UCSD-AML1 (cell line): ENCODE results near the gene C12orf75.
A peak's percentile ranks its signal among the peaks of the same experiment; 100 is the strongest.
"Not testable (repeated sequence)": the region's sequence is repeated elsewhere in the genome, so short reads cannot be mapped to it uniquely, and the experiment has no call there.

Experiments used
- DNase-seq: peaks from one replicate; lab custom pipeline; 2025; ENCODE audit not compliant: unreplicated experiment; lab: John Stamatoyannopoulos, UW

C12orf75 gene

DNA sequence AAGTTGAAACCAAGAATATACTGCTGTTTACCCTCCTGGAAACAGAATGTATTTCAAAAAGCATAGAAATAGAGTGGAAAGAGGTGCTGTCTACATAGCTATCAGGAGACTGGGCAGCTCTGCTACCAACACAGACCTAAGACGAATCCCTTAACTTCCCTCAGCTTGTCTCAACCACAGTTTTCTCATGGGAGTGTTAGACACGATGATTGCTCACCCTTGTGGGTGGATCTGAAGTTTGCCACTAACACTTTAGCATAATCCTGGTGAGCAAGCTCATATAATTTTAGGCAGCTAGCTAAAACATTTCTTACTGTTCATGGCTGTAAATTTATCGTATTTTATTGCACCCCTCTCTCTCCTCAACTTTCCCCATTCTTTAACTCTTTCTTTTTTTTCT, 38.5 kb downstream of the C12orf75 start:
- no peak for DNase-seq

DNA sequence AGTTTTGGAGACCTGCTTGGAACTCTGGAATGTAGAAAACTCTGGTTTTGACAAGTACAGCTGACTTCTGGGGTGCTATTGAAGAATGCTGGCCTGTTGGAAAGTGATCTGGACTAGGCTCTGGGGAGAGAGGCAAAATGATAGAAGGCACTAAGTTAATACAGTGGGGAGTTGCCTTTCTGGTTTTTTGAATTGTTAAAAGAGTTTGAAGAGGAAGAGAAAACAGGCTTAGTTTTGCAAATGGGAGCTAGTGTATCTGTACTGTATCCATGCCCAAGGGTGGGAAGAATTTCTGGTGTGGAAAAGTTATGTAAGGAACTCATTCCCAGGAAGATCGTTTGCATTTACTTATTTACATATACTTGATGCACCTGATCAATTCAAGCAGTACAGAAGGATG, 43.8 kb downstream of the C12orf75 start:
- no peak for DNase-seq

DNA sequence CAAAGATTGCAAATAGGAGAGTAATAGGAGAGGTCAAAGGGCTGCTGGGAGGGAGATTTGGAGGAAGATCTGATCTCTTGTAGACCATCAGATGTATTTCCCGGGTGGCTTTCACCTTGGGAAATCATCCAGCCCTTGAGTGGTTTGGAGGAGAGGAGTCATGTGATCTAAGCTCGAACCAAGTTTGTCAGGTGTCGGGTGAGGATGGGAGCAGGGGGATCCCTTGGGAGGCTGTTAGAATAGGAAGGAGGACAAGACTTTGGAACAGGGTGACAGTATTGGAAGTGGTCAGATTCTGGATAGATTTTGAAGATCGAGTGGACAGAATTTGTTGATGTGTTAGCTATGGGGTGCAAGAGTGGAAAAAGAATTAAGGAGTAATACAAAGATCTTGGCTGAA, 46.6 kb downstream of the C12orf75 start:
- DNase-seq, result no peak

DNA sequence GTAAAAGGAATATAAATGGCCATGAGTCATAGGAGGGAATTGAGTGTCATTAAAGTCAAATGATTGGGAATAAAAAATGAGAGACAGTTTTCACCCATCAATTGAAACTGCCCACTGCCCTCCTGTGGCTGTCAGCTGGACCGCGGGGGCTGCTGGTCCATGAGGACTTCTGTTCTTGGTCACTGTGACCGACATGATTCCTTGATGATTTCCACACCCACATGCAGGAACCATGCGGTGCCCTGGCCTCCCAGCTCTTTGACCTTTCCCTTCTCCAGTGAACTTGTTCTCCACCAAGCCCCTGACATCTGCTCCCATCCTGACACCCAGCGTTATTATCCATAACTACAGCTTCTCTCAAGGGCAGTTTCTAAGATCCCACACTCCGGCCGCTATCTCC, 48.4 kb downstream of the C12orf75 start:
- DNase-seq, result no peak

GRCh38 chr12:105382771-105383622, 52.5 kb downstream of the C12orf75 start:
- DNase-seq, result no peak

DNA sequence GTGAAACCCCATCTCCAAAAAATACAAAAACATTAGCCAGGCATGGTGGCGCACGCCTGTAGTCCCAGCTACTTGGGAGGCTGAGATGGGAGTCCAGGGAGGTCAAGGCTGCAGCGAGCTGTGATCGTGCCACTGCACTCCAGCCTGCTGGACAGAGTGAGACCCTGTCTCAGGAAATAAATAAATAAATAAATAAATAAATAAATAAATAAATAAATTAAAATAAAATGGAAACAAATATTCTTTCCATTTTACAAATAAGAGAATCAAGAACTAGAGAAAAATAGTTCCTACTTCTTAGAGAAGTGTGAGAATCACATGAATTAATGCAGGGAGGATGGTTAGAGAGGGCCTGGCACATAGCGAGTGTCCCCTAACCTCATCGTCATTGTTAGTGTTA, 53.7 kb downstream of the C12orf75 start:
- no peak for DNase-seq

- DNase-seq, result no peak
Observed at GRCh38 chr12:105384916-105385535, 54.5 kb downstream of the C12orf75 start.

DNA sequence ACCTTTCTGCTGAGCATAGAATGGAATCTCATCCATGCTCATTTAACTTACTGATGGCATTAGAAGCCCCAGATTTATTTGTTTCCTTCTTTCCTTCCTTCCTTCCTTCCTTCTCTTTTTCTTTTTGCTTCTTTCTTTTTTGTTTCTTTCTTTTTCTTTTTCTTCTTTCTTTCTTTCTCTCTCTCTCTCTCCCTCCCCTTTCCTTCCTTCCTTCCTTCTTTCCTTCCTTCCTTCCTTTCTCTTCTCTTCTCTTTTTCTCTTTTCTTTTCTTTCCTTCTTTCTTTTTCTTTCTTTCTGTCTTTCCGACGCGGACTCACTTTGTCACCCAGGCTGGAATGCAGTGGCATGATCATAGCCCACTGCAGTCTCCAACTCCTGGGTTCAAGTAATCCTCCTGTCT, 55.9 kb downstream of the C12orf75 start:
- no peak for DNase-seq

DNA sequence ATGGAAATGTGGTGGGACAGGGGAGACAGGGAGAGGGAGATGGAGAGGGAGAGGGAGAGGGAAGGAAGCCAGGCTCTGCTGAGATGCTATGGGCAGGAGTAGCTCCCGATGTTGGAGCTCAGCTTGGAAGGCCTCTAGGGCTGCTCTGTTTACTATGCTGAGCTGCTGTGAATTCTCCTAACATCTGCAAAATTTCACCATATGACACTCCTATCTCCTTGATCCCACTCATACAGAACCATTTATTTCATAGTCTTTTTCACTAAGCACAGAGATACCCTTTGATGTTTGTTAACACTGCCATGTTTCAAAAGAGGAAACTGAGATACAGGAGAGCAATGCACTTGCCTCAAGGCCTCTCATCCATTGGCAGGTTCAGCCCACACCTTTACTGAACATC, 60.7 kb downstream of the C12orf75 start:
- DNase-seq, result no peak

- DNase-seq, result no peak
Observed at GRCh38 chr12:105393587-105393986, 63.1 kb downstream of the C12orf75 start.

GRCh38 chr12:105396024-105396423, 65.5 kb downstream of the C12orf75 start:
- DNase-seq, result no peak

- no peak for DNase-seq
Observed at GRCh38 chr12:105396983-105397382, 66.5 kb downstream of the C12orf75 start.

DNA sequence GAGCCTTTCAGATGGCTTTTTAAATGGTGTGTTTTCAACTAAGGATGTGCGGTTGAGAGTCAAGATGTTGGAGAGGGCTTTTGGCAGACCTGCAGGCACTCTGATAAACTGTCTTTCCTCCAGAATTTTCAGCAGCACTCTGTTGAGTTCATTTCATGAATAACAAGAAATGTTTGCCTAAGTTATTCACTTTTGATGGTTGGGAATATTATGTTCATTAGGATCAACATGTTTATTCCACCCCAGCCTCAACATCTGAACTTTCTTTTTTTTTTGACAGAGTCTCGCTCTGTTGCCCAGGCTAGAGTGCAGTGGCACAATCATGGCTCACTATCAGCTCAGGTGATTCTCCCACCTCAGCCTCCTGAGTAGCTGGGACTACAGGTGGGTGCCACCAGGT, 68.4 kb downstream of the C12orf75 start:
- no peak for DNase-seq

- DNase-seq, result no peak
Observed at GRCh38 chr12:105399428-105400081, 69.1 kb downstream of the C12orf75 start.

GRCh38 chr12:105400227-105400626, 69.7 kb downstream of the C12orf75 start:
- DNase-seq, result no peak

GRCh38 chr12:105401198-105401597, 70.7 kb downstream of the C12orf75 start:
- no peak for DNase-seq

GRCh38 chr12:105402366-105402765, 71.9 kb downstream of the C12orf75 start:
- no peak for DNase-seq

DNA sequence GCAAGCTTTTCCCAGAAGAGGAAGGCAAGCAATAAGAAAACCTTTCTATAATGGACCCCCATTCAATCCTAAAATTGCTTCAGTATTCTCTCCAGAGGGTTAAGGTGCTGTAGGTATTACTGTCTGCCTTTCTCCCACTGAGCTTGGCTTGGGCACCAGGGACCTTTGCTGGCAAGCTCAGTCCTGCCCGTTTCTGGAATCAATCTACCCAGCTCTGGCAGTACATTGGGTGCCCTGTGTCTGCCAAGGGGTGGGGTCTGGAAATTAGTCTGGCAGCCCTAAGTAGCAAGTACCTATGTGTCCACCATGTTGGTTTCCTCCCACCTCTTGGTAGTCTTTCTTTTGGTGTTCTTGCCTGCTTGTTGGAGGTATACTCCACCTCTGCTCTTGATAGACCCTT, 72.6 kb downstream of the C12orf75 start:
- DNase-seq, result no peak

GRCh38 chr12:105404134-105404533, 73.6 kb downstream of the C12orf75 start:
- not testable (repeated sequence) for DNase-seq

DNA sequence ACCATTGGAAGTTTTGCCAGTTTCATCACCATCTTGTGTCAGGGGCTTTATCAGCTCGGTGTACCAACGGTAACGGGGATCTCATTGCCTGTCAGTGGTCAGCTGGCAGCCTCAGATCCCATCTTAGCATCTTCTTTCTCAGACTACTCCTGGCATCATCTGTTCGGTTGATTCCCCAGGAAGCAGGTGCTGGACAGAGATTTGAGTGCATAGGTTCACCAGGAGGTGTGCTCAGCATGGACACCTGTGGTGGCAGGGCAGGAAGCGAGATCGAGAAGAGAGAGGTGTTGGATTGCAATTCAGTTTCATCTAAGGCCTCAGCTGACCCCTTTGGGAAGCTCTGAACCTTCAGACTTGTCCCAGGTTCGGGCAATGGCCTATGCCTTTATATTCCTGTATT, 76.0 kb downstream of the C12orf75 start:
- DNase-seq, result no peak

DNA sequence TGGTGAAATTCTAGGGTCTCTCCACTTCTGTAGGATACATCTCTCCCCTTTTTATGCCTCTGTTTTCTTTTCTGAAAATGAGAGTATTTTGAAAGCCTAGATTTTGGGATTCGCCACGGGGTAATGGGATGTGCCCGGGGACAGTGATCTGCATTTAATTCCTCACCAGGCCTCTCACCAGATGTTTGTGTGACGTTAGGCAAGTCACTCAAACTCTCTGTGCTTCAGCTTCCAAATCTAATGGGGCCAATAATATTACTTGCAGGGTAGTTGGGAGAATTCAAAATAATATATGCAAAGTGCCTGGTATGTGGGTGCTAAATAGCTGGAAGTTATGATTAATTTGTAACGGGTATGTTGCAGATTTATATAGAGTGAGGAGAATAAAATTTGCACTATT, 78.8 kb downstream of the C12orf75 start:
- DNase-seq, result no peak

DNA sequence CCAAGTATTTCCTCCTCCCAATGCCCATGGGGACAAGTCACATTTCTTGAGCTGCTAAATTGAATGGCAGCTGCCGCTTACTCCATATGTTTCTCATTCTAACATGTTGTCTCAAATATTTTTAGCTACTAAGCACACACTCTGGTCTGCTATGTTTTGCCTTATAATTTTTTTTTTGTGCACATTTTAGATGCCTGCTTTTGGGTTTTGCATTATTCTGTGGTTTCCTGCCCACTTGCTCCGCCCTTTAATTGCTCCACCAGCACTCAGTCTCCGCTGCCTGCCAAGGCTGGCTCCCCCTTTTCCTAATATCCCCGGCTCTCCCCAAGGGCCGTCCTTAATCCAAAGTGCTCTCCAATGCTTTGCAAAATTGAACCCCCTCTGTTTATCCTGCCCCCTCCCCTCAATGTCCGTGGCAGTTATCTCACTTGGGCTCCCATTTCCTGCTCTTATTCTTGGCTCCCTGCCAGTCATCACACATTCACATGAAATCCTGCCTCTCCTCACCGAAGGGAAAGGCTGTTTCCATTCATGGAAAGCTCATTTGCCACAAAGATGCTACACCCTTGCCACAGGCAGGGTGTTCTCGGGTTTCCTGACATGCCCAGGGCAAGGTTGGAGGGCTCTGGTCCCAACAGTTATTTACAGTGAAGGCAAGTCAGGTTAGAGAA, 79.4 kb downstream of the C12orf75 start:
- peak; percentile 53 for DNase-seq
